Smooth muscle cell (in vitro differentiated cells): ENCODE measurements around the gene GTPBP4. TPM values are rescaled to one million over a fixed set of nuclear protein-coding genes. Genes with fewer than 3 reads are reported as not detected.
"Not testable (repeated sequence)": the region's sequence is repeated elsewhere in the genome, so short reads cannot be mapped to it uniquely, and the experiment has no call there.

Source experiments
- DNase-seq: peaks from one replicate; lab custom pipeline; 2025; ENCODE audit not compliant: unreplicated experiment; lab: John Stamatoyannopoulos, UW
- H2AFZ ChIP-seq: fragments of 200-600 bp; sonication (generic); 2 replicates; pipeline ENCODE4 v1.6.0; 2016; ENCODE audit warnings: antibody characterized with exemption, low read depth, mild to moderate bottlenecking
- H3F3A ChIP-seq: fragments of 200-600 bp; sonication (generic); 2 replicates; pipeline ENCODE4 v1.6.0; 2017; ENCODE audit warnings: antibody characterized with exemption, low read depth
- H3K27ac ChIP-seq: fragments of 200-600 bp; sonication (generic); 2 replicates; pipeline ENCODE4 v1.5.1; 2016; ENCODE audit warnings: low read depth, mild to moderate bottlenecking
- H3K27me3 ChIP-seq: fragments of 200-600 bp; sonication (generic); 2 replicates; pipeline ENCODE4 v1.6.1; 2016; ENCODE audit warnings: low read depth, mild to moderate bottlenecking
- H3K36me3 ChIP-seq: fragments of 200-600 bp; sonication (generic); 2 replicates; pipeline ENCODE4 v1.5.1; 2016; ENCODE audit warnings: low read depth
- H3K4me1 ChIP-seq: fragments of 200-600 bp; sonication (generic); 2 replicates; pipeline ENCODE4 v1.5.1; 2016; ENCODE audit warnings: low read depth
- H3K4me2 ChIP-seq: fragments of 200-600 bp; sonication (generic); 2 replicates; pipeline ENCODE4 v1.6.0; 2016; ENCODE audit warnings: mild to moderate bottlenecking
- H3K4me3 ChIP-seq: fragments of 200-600 bp; sonication (generic); 2 replicates; pipeline ENCODE4 v1.5.1; 2016; ENCODE audit warnings: mild to moderate bottlenecking
- H3K79me2 ChIP-seq: fragments of 200-600 bp; sonication (generic); 2 replicates; pipeline ENCODE4 v1.6.0; 2016; ENCODE audit warnings: low read depth, mild to moderate bottlenecking
- H3K9ac ChIP-seq: fragments of 200-600 bp; sonication (generic); 2 replicates; pipeline ENCODE4 v1.6.0; 2016; ENCODE audit warnings: low read depth
- H3K9me3 ChIP-seq: fragments of 200-600 bp; sonication (generic); replicated peaks from 2 replicates; pipeline ENCODE4 v1.5.1; 2016; ENCODE audit warnings: low read depth
- H4K20me1 ChIP-seq: fragments of 200-600 bp; sonication (generic); 2 replicates; pipeline ENCODE4 v1.6.0; 2016; ENCODE audit warnings: low read depth
- WGBS: methylation state at CpG from one replicate; pipeline ENCODE4 v1.1.7; 2016; ENCODE audit warnings: low lambda C conversion rate; 5-methylcytosine and 5-hydroxymethylcytosine counted together
- polyA plus RNA-seq: library from polyadenylated mRNA; unstranded; fragments of >200 nt; fragmentation: Nextera tagmentation; extraction: Ambion mirVana; gene quantifications from 2 replicates; pipeline ENCODE4 v1.2.1, GENCODE V29; 2016
- total RNA-seq: library from RNA; depleted of rRNA; stranded (reverse); fragments of >200 nt; gene quantifications from 2 replicates; pipeline ENCODE4 v1.2.3, GENCODE V29; 2014
- TF ChIP-seq, protein P1 (sequence below): fragments of 200-600 bp; sonication (generic); IDR thresholded peaks from 2 replicates; pipeline ENCODE4 v1.5.1; 2017; ENCODE audit warnings: borderline replicate concordance, mild to moderate bottlenecking, antibody characterized with exemption; ENCODE audit not compliant: insufficient read depth, poor library complexity, severe bottlenecking

GTPBP4 gene
- total and polyA plus RNA-seq, 2 experiments from 2014 or later = 42.5 to 52.1 TPM

DNA sequence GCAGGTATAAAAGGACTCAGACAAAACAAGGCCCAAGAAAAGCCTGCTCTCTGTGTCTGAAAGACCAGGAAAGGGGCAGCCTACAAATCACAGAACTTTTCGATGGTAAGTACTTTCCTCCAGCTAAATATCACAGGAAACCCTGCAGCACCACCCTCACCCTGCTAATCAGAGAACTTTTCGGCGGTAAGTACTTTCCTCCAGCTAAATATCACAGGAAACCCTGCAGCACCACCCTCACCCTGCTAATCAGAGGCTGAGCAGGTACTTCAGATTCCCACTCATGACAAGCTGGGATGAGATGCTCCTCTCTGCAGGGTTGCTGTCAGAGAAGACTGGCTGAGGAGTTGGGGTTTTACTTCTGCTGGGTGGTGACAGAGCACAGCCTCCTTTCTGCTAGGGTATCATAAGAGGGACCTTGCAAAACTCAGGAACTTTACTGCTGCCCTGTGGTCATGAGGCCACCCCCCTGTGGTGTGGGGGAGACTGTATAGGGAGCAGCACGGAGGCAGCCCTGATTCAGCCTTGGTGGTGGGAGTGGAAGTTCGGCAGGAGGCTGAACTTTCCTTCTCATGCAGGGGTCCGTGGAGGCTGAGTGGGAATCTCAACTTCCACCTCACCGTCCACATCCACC, 75.1 kb downstream of the GTPBP4 start:
- 94% methylated on average over 7 of the region's 7 CpGs for WGBS
- no peak overlapping the region for H3K4me2 ChIP-seq
- H3K4me3 ChIP-seq = no peak overlapping the region
- no peaks in the 10 kb centered on the region for H3K9me3 ChIP-seq
- H3F3A ChIP-seq = no peaks in the 10 kb centered on the region
- H3K9ac ChIP-seq = no peak overlapping the region
- H3K79me2 ChIP-seq = peaks cover 39% of the 10 kb centered on the region
- H3K27me3 ChIP-seq = no peaks in the 10 kb centered on the region
- peaks cover 94% of the 10 kb centered on the region for H4K20me1 ChIP-seq
- TF ChIP-seq, protein P1, sequence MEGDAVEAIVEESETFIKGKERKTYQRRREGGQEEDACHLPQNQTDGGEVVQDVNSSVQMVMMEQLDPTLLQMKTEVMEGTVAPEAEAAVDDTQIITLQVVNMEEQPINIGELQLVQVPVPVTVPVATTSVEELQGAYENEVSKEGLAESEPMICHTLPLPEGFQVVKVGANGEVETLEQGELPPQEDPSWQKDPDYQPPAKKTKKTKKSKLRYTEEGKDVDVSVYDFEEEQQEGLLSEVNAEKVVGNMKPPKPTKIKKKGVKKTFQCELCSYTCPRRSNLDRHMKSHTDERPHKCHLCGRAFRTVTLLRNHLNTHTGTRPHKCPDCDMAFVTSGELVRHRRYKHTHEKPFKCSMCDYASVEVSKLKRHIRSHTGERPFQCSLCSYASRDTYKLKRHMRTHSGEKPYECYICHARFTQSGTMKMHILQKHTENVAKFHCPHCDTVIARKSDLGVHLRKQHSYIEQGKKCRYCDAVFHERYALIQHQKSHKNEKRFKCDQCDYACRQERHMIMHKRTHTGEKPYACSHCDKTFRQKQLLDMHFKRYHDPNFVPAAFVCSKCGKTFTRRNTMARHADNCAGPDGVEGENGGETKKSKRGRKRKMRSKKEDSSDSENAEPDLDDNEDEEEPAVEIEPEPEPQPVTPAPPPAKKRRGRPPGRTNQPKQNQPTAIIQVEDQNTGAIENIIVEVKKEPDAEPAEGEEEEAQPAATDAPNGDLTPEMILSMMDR = no peak
- H3K27ac ChIP-seq = no peak overlapping the region
- no peak overlapping the region for H2AFZ ChIP-seq
- no peaks in the 10 kb centered on the region for H3K36me3 ChIP-seq
- DNase-seq = no peak
- no peaks in the 10 kb centered on the region for H3K4me1 ChIP-seq

DNA sequence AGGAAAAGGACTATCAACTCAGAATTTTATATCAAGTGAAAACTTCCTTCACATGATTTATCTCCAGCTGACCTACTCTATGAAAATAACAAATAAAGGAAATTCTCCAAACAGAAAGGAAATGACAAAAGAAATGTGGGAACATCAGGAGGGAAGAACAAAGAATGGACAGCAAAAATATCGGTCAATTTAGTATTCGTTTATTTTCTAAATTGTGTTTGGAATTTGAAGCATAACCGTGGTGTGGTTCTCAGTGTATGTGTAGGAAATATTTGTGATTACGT, 76.7 kb downstream of the GTPBP4 start:
- Histone ChIP-seq H3K27ac (no peak overlapping the region), H3F3A (no peaks in the 10 kb centered on the region), H3K27me3 (no peaks in the 10 kb centered on the region), H3K36me3 (no peaks in the 10 kb centered on the region), H3K9ac (no peak overlapping the region), H3K4me1 (no peaks in the 10 kb centered on the region), H3K4me2 (no peak overlapping the region), H3K9me3 (no peaks in the 10 kb centered on the region), H3K4me3 (no peak overlapping the region), H3K79me2 (peaks cover 29% of the 10 kb centered on the region), H2AFZ (no peak overlapping the region), H4K20me1 (peaks cover 93% of the 10 kb centered on the region)
- TF ChIP-seq, protein P1 = no peak
- DNase-seq = no peak
- WGBS = 93% methylated on average over 4 of the region's 4 CpGs

DNA sequence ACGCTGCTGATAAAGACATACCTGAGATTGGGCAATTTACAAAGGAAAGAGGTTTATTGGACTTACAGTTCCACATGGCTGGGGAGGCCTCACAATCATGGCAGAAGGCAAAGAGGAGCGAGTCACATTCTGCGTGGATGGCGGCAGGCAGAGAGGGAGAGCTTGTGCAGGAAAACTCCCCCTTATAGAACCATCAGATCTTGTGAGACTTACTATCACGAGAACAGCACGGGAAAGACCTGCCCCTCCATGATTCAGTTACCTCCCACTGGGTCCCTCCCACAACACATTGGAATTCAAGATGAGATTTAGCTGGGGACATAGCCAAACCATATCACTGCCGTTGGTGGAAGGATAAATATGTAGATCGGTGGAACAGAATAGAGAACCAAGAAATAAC, 78.5 kb downstream of the GTPBP4 start:
- not testable (repeated sequence) for H3K36me3 ChIP-seq

DNA sequence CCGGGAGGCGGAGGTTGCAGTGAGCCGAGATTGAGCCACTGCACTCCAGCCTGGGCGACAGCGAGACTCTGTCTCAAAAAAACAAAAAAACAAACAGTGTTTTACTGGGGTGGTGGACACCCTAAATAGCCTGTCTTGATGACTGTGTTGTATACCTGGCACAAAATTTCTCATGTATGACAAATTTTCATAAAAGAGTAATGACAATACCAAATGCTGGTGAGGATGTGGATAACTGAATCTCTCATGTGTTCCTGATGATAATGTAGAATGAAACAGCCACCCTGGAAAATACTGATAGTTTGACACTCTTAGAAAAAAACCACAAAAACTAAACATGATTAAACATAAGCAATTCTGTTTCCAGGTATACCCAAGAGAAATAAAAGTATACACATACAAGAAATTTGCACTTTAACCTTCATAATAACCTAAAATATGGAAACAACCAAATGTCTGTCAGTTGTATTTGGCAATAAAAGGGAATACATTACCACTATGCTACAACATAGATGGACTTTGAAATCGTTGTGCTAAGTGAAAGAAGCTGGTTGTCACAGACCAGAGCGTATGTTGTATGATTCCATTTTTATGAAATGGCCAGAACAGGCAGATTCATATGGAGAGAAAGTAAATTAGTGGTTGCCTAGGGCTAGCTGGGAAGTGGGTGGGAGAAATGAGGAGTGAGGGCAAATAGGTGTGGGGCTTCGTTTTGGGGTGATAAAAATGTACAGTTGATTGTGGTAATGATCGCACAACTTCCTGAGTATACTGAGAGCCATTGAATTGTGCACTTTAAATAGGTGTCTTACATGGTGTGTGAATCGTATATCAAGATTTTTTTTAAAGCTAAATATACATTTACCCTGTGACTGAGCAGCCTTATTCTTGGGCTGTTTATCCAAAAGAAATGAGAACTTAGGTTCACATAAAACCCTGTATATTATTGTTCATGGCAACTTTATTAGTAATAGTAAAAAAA, 80.4 kb downstream of the GTPBP4 start:
- no peaks in the 10 kb centered on the region for H3K36me3 ChIP-seq
- DNase-seq = no peak
- no peaks in the 10 kb centered on the region for H3K9me3 ChIP-seq
- no peaks in the 10 kb centered on the region for H3K4me1 ChIP-seq
- no peaks in the 10 kb centered on the region for H3K27me3 ChIP-seq
- no peak overlapping the region for H3K9ac ChIP-seq
- H3F3A ChIP-seq = no peaks in the 10 kb centered on the region
- no peak overlapping the region for H2AFZ ChIP-seq
- H3K79me2 ChIP-seq = peaks cover 14% of the 10 kb centered on the region
- H4K20me1 ChIP-seq = peaks cover 85% of the 10 kb centered on the region
- TF ChIP-seq, protein P1 = no peak
- H3K27ac ChIP-seq = no peak overlapping the region
- H3K4me3 ChIP-seq = no peak overlapping the region
- no peak overlapping the region for H3K4me2 ChIP-seq
- WGBS = 91% methylated on average over 9 of the region's 10 CpGs

More for the DNA sequence above, 78.5 kb downstream of the GTPBP4 start:
- not testable (repeated sequence) for H3K4me3 ChIP-seq, H3K27me3 ChIP-seq, H3K9me3 ChIP-seq, H3K4me2 ChIP-seq, H3K9ac ChIP-seq, H3K4me1 ChIP-seq, DNase-seq, H3K27ac ChIP-seq, H3F3A ChIP-seq, H2AFZ ChIP-seq
- WGBS = 89% methylated on average over 8 of the region's 8 CpGs
- peaks cover 15% of the 10 kb centered on the region for H3K79me2 ChIP-seq
- peaks cover 93% of the 10 kb centered on the region for H4K20me1 ChIP-seq
